ENCODE data around the gene NKTR.

NKTR gene

DNA sequence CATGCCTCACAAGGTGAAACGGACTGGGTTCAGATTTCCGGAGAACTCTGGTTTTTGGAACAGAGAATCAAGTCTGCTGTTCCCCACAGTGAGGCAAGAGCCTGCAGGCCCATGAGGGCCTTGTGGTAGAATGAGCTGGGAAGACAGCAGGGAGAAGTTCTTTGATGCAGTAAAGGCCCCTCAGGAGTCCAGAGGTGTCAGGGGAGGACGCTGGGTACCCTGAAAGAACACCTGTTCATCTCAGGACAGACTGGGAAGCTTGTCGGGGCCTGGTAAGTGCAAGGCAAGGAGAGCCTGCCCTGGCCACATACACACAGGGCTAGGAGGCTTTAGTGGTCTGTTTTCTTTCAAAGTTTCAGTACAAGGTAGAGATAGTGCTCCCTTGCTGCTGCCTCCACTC lies 49.3 kb downstream of the NKTR start:
- Mint-ChIP-seq H3K4me1 (peaks cover 19% of the 10 kb centered on the region), H3K27me3 (peaks cover 5% of the 10 kb centered on the region), H3K27ac (no peak overlapping the region), H3K4me3 (no peak overlapping the region), H3K36me3 (peaks cover 13% of the 10 kb centered on the region), H3K9me3 (no peaks in the 10 kb centered on the region)
- DNase-seq (ENCODE audit: low spot score in 2 of 2), result no peak
- ATAC-seq (ENCODE audit: low read depth), result no peak

DNA sequence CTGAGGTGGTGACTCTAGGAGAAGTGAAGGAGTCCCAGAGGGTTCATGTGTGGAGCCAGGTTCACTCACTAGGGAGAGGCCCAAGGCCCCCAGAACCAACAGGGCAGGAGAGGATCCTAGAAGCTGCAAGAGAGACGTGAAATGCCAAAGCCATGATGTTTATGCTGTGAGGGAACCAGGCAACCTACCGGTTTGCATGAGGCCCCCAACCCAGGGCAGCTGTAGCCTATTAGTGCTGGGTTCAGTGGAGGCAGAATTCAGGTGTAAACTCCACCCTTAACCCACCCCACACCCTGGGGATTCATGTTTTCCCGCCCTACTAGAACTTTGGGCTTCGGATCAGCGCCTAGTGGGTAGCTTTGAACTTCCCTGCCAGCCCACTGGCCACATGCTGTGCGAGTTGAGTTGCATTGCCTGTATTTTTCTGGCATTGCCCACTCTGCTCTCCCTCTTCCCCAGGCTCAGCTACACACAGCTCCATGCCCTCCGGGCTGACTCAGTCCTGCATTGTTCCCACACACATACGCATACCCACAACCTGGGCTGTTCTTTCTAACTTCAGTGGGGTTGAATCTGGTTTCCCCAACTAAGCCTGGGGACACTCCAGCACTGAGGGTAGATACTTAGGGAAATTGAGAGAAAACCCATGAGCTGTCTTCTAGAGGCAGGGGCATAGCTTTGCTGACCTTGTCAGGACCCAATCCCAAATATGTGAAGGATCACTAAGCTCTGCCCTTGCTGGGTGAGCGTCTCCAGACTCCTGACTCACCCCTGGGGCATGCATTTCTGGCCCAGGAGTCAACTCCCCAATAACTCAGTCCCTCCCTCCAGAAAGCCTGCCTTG lies 51.0 kb downstream of the NKTR start:
- Mint-ChIP-seq H3K27me3 (peaks cover 5% of the 10 kb centered on the region), H3K36me3 (peaks cover 11% of the 10 kb centered on the region), H3K4me3 (no peak overlapping the region), H3K9me3 (no peaks in the 10 kb centered on the region), H3K27ac (no peak overlapping the region), H3K4me1 (peaks cover 21% of the 10 kb centered on the region)
- DNase-seq (ENCODE audit: low spot score in 2 of 2), result no peak
- no peak for ATAC-seq (ENCODE audit: low read depth)

DNA sequence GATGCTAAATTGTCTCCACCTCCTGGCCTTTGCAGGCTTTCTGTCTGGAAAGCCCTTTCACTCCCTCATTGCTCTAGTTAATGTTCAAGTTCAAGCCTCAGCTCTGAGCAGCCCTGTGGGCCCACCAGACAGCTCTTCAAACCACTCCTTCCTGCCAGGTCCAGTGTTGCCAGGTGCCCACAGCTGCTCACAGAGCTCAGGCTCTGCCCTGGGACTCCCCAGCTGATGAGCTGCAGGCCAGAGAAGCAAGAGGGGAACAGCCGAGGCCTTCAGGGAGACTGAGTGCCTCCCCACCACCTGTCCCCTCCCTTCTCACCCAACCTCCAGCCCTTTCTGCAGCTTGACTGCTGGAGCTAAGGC lies 51.7 kb downstream of the NKTR start:
- no peak overlapping the region for H3K4me3 Mint-ChIP-seq
- no peak overlapping the region for H3K27ac Mint-ChIP-seq
- DNase-seq (ENCODE audit: low spot score in 2 of 2), result no peak
- no peak for ATAC-seq (ENCODE audit: low read depth)
- peaks cover 5% of the 10 kb centered on the region for H3K27me3 Mint-ChIP-seq
- H3K4me1 Mint-ChIP-seq, result peaks cover 21% of the 10 kb centered on the region
- peaks cover 7% of the 10 kb centered on the region for H3K36me3 Mint-ChIP-seq
- no peaks in the 10 kb centered on the region for H3K9me3 Mint-ChIP-seq

DNA sequence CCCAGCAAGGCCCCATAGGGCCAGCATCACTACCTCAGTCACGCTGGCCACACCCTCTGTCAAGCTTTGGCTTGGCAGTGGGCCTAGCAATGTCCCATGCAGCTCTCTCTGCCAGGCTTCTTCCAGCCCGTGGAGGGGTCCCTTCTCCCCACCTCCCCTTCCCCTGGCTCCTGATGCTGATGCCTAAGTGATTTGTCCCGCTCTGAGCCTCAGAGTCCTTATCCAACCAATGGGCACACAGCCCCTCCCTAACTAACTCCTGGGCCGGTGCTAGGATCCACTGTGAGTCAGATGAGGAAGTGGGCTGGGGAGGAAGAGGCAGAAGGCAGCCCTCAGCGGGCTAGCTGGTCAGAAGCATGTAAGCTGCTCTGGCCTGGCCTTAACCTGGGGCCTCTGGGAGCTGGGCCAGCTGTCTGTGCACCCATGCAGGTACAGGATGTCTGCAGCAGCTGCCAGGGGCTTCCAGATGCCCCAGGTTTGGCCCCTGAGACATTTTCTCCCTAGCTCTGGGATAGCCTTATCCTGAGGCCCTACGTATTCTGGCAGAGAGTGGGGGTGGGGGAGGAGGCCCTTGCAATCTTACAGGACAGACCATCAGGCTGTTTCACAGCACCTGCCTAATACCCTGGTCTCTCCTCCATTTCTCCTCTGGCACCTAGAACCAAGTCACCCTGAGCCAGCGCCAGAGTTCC lies 52.3 kb downstream of the NKTR start:
- Mint-ChIP-seq H3K4me1 (peaks cover 21% of the 10 kb centered on the region), H3K27ac (no peak overlapping the region), H3K27me3 (peaks cover 5% of the 10 kb centered on the region), H3K36me3 (peaks cover 6% of the 10 kb centered on the region), H3K9me3 (no peaks in the 10 kb centered on the region), H3K4me3 (peak overlapping the region; percentile 37)
- DNase-seq (ENCODE audit: low spot score in 2 of 2) (no peak), ATAC-seq (ENCODE audit: low read depth) (peak; percentile 25)

DNA sequence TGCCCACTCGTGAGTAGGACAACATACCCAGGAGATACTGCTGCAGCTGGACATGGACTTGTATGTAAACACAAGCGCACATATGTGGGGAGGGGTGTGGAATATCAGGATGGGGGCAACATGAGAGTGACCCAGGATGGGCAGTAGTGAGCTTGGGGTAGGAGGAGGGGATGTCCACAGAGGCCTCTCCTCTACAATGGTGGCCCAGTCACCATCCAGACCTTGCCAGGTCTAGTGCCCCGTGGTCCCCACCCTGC lies 52.7 kb downstream of the NKTR start:
- H3K4me1 Mint-ChIP-seq, result peaks cover 21% of the 10 kb centered on the region
- peaks cover 3% of the 10 kb centered on the region for H3K36me3 Mint-ChIP-seq
- no peak for ATAC-seq (ENCODE audit: low read depth)
- peaks cover 5% of the 10 kb centered on the region for H3K27me3 Mint-ChIP-seq
- no peaks in the 10 kb centered on the region for H3K9me3 Mint-ChIP-seq
- no peak for DNase-seq (ENCODE audit: low spot score in 2 of 2)
- H3K27ac Mint-ChIP-seq, result no peak overlapping the region
- peak overlapping the region; percentile 37 for H3K4me3 Mint-ChIP-seq

DNA sequence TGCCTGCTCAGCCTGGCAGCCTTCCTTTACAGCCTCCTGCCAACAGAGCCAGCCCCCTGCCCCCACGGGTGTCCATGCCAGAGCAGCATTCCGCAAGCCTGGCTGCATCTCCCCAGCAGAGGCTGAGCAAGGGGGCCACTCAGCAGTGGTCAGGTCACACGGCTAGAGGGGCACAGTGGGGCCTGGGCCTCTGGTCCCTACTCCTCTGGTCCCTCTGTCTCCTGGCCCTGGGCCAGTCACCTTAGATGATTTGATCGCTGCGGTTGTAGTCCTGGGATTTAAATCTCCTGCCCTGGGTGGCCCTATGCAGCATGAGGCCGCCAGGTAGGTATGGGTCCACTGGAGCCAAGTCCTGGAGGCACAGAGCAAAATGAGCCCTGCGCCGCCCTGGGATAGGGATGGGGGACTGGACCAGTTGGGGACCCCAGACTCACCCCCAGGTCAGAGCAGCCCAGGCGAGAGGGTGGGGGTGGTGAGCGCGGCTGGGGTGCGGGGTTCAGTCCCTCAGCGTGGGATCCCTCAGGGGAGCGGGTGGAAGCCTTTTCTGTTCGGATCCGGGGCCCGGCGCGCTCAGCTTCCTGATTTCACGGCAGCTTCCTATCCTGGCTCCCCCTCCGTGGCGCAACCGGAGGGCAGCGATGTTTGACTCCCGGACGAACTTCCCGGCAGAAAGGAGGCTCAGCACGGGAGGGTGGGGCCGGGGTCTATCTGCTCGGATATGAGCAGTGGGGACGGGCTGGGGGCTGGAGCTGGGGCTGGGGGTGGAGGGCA lies 53.3 kb downstream of the NKTR start, which contains the start of gene ZBTB47:
Gene ZBTB47, plus strand, starts transcription at position 138 of the 771 bp plus-strand sequence. CDS start 4,659 bp downstream, outside the sequence.
- H3K27ac Mint-ChIP-seq, result peak within 1 kb of the TSS; percentile 70
- peaks cover 5% of the 10 kb centered on the region for H3K27me3 Mint-ChIP-seq
- ATAC-seq (ENCODE audit: low read depth), result peak; percentile 35
- H3K4me1 Mint-ChIP-seq, result peaks cover 21% of the 10 kb centered on the region
- peaks cover 2% of the 10 kb centered on the region for H3K36me3 Mint-ChIP-seq
- DNase-seq (ENCODE audit: low spot score in 2 of 2), result peak in 1 of 2 donors; percentile 21
- H3K4me3 Mint-ChIP-seq, result peak within 1 kb of the TSS; percentile 90
- no peaks in the 10 kb centered on the region for H3K9me3 Mint-ChIP-seq

DNA sequence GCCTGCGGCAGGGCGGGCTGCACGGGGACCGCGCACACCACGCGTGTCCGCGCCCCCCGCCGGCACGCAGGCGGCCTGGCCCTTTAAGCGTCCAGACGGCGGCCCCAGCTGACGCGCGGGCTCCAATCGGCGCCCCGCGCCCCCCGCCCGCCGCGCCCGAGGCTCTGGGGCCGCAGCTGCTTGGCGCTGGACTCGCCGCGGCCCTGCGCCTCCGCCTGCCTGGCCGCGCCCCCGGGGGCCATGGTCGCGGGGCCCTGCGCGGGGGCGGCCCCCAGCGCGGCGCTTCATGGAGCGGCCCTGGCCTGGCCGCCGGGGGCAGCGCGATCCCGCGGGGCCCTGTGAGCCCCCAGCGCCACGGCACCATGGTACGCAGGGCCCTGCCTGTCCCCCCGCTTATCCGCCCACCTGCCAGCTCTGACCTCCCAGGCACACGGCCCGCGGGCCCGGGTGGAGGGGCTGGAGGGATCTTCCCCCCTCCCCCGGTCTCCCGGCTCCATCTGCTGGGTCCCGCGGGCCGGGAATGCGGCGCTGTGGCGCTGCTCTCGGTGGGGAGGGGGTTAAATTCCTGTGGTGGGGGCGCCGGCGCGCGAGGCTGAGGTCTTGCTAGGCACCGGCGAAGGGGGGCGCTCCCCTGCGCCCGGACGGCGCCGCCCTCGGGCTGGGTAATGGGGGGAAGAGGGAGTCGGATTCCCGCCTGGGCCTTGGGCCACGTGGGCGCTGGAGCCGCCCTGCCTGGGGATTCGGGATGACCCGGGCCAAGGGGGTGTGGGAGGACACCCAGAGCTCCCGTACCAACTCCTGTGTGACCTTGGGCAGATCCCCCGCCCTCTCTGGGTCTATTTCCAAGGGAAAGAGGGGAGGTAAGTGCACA lies 54.1 kb downstream of the NKTR start:
- Mint-ChIP-seq H3K27me3 (peaks cover 5% of the 10 kb centered on the region), H3K4me1 (peaks cover 21% of the 10 kb centered on the region), H3K27ac (no peak overlapping the region), H3K4me3 (peak overlapping the region; percentile 53), H3K36me3 (no peaks in the 10 kb centered on the region), H3K9me3 (no peaks in the 10 kb centered on the region)
- peak; percentile 47 for ATAC-seq (ENCODE audit: low read depth)
- DNase-seq (ENCODE audit: low spot score in 2 of 2), result peak in 1 of 2 donors; percentile 19

DNA sequence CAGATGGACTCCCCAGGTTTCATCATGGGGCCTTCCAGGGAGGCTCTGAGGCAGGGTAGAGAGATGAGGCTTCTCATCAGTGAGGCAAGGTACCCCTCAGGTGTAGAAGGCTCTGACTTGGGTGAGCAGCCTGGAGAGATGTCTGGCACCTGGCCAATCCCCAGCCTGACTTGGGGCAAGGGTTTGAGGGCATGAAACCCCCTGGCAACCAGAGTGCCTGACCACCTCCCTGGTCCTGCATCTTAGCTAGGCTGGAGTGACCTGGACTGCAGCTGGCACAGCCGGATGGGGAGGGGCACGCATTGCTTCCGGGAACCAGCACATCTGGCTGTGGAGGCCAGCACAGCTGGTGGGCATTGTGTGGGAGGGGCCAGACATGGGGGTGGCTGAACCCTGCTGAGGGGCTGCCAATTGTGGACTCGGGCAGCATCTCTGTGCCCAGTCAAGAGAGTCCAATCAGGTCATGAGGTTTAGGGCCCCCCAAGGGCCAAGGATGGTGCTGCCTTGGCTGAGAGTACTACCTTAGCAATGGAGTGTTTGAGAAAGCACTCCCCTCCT lies 54.9 kb downstream of the NKTR start:
- Mint-ChIP-seq H3K27me3 (peaks cover 5% of the 10 kb centered on the region), H3K4me1 (peaks cover 24% of the 10 kb centered on the region), H3K27ac (no peak overlapping the region), H3K36me3 (no peaks in the 10 kb centered on the region), H3K4me3 (peak overlapping the region; percentile 8), H3K9me3 (no peaks in the 10 kb centered on the region)
- ATAC-seq (ENCODE audit: low read depth) (no peak), DNase-seq (ENCODE audit: low spot score in 2 of 2) (no peak)

DNA sequence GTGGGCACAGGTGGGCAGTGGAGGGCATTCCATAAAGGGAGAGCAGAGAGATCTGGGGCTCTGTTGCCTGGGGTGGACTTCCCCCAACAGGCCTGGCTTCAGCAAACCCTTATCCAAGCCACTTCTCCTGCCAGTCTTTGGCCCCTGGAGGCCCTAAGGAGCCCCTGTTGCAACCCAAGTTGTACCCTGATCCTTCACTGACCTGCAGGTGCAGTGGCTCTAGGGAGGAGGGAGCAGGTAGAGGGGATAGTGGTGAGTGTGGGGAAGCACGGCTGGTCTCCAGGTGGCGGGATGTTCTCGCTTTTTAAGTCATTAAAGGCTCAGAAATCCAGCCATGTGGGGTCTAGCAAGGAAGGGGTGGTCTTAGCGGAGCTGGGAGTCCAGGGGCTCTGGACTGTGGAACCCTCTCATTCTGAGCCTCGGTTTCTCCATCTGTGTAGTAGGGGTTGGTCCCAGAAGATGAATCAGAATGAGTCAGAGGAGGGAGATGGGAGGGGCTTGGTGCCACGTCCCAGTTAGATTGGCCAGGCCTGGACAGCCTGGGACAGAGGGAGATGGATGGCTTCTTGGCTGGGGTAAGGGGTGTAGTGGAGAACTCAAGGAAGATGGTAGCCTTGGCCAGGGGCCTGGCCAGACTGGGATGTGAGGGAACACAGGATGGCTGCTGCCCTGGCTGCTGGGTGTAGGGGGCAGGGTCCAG lies 55.6 kb downstream of the NKTR start:
- no peaks in the 10 kb centered on the region for H3K9me3 Mint-ChIP-seq
- ATAC-seq (ENCODE audit: low read depth) (no peak), DNase-seq (ENCODE audit: low spot score in 2 of 2) (no peak)
- H3K27ac Mint-ChIP-seq, result no peak overlapping the region
- no peaks in the 10 kb centered on the region for H3K36me3 Mint-ChIP-seq
- H3K4me3 Mint-ChIP-seq, result no peak overlapping the region
- H3K27me3 Mint-ChIP-seq, result peaks cover 5% of the 10 kb centered on the region
- peaks cover 24% of the 10 kb centered on the region for H3K4me1 Mint-ChIP-seq

DNA sequence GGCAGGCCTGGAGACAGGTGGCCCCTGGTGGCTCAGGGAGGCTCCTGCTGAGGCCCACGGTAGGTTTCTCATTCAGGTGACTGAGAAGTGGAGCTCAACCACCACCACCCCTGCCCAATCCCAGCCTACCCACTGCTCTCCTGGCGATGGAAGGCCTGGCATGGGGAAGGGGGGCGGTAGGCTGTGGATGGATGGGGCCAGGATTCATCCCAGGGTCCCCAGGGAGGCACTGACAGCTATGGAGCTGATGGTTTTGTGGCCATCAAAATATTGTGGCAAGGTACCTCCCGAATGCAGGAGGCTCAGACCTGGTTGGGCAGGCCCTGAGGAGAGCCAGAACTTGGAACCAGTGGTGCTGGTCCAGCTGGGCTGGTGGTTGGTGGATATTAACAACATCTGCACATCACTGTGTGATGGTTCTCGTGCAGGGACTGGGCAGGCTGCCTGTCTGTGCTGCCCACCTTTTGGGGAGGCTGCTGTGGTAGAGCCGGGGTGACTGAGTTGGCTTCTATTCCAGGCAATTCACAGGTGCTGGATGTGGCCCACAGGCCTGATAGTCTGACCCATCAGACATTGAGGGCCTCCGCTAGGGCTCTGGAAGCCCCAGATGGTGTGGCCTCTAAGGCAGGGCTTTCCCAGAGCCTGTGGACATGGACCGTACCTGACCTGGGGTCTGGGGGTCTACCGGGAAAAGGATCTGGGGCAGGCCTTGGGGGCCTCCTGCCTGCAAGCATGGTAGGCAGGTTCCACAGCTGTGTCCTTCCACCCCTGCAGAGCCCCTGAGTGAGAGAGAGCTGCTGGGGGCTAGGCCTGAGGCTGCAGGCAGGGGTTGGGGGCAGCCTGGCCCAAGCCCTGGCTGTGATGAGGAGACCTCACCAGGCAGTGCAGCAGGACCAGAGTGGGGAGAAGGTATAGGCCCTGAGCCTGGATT lies 56.5 kb downstream of the NKTR start:
- no peaks in the 10 kb centered on the region for H3K9me3 Mint-ChIP-seq
- ATAC-seq (ENCODE audit: low read depth), result no peak
- H3K27ac Mint-ChIP-seq, result no peak overlapping the region
- no peak overlapping the region for H3K4me3 Mint-ChIP-seq
- no peak for DNase-seq (ENCODE audit: low spot score in 2 of 2)
- H3K27me3 Mint-ChIP-seq, result peaks cover 4% of the 10 kb centered on the region
- H3K4me1 Mint-ChIP-seq, result peaks cover 23% of the 10 kb centered on the region
- no peaks in the 10 kb centered on the region for H3K36me3 Mint-ChIP-seq

DNA sequence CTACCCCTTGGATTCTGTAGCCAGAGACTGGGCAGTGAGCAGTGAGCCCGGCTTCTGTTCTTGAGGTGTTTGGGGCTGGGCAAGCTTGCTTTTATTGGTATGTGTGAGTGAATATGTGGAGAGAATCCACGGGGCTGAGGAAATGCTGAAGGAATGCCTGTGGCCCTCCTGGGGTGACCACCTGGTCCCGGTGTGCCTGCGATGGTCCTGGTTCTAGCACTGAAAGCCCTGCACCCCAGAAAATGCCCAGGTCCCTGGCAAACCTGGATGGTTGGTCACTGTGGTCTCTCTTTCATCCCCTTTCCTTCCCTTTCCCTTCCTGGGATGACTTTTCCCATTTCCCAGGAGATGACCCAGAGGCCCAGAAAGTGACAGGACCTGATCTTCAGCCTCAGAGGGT lies 57.2 kb downstream of the NKTR start:
- H3K9me3 Mint-ChIP-seq, result no peaks in the 10 kb centered on the region
- ATAC-seq (ENCODE audit: low read depth), result no peak
- no peak overlapping the region for H3K4me3 Mint-ChIP-seq
- H3K4me1 Mint-ChIP-seq, result peaks cover 16% of the 10 kb centered on the region
- H3K36me3 Mint-ChIP-seq, result no peaks in the 10 kb centered on the region
- no peak overlapping the region for H3K27ac Mint-ChIP-seq
- peaks cover under 1% of the 10 kb centered on the region for H3K27me3 Mint-ChIP-seq
- DNase-seq (ENCODE audit: low spot score in 2 of 2), result no peak

DNA sequence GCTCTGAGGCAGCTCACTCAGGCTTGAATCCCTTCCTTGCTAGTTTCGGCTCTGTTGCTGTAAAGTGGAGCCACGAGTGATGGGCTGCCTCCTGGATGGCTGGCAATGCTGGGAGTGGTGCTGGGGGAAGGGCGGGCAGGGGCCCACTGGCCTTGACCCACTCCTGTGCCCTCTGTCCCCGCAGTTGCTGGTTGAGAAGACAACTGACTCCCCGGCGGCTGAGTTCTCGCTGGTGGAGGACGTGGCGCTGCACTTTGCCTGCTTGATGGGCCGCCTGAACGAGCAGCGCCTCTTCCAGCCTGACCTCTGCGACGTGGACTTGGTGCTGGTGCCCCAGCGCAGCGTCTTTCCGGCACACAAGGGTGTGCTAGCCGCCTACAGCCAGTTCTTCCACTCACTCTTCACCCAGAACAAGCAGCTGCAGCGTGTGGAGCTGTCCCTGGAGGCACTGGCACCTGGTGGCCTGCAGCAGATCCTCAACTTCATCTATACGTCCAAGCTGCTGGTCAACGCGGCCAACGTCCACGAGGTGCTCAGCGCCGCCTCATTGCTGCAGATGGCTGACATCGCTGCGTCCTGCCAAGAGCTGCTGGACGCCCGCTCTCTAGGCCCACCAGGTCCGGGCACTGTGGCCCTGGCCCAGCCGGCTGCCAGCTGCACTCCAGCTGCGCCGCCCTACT lies 57.7 kb downstream of the NKTR start:
- Mint-ChIP-seq H3K4me3 (no peak overlapping the region), H3K4me1 (peaks cover 11% of the 10 kb centered on the region), H3K27me3 (no peaks in the 10 kb centered on the region), H3K36me3 (no peaks in the 10 kb centered on the region), H3K27ac (no peak overlapping the region), H3K9me3 (no peaks in the 10 kb centered on the region)
- ATAC-seq (ENCODE audit: low read depth), result no peak
- DNase-seq (ENCODE audit: low spot score in 2 of 2), result no peak

Measured in memory B cell (primary cell).